Natural killer cell treated with Interleukin-12 subunit alpha and Interleukin-12 subunit beta and Interleukin-15 and Interleukin-18, amount 100 ng/mL, for 72 hours (primary cell): ENCODE results near the gene SNRNP200. TPM values are rescaled to one million over a fixed set of nuclear protein-coding genes. Genes with fewer than 3 reads are reported as not detected.

Experiments used
- ATAC-seq, 2 donors: fragments of 150-1000 bp; cut with Tn5 transposase in 1 of 2; sonication (Bioruptor Pico), chemical (Tn5 transposase) in 1 of 2; 2 replicates each; pipeline ENCODE4 v1.10.0; 2021
- DNase-seq: peaks from one replicate; pipeline ENCODE4 v3.0.0; 2022; ENCODE audit warnings: low spot score
- H3K27ac Mint-ChIP-seq, 2 donors: 1 replicate in 1 of 2; 2 replicates in 1 of 2; pipeline ENCODE4 v1.8.0; 2022; ENCODE audit warnings: mixed read lengths in 2 of 2, mild to moderate bottlenecking in 1 of 2, moderate library complexity in 1 of 2
- H3K27me3 Mint-ChIP-seq, 2 donors: 1 replicate in 1 of 2; 2 replicates in 1 of 2; pipeline ENCODE4 v1.8.0; 2022; ENCODE audit warnings: mixed read lengths in 2 of 2
- H3K36me3 Mint-ChIP-seq: one replicate; pipeline ENCODE4 v1.8.0; 2022; ENCODE audit warnings: mixed read lengths
- H3K4me1 Mint-ChIP-seq, 2 donors: 1 replicate in 1 of 2; 2 replicates in 1 of 2; pipeline ENCODE4 v1.8.0; 2022; ENCODE audit warnings: low read depth in 2 of 2, mixed read lengths in 2 of 2, mild to moderate bottlenecking in 1 of 2
- H3K4me3 Mint-ChIP-seq: one replicate; pipeline ENCODE4 v1.8.0; 2022; ENCODE audit warnings: mixed read lengths
- H3K9me3 Mint-ChIP-seq: 2 replicates; pipeline ENCODE4 v1.8.0; 2022; ENCODE audit warnings: mixed read lengths
- total RNA-seq, 2 donors: library from RNA; stranded (reverse); gene quantifications; one replicate each; pipeline ENCODE4 v1.2.3, GENCODE V29; 2022

SNRNP200 gene
- total RNA-seq, 2 donors from 2014 or later: 166 to 201 TPM

DNA sequence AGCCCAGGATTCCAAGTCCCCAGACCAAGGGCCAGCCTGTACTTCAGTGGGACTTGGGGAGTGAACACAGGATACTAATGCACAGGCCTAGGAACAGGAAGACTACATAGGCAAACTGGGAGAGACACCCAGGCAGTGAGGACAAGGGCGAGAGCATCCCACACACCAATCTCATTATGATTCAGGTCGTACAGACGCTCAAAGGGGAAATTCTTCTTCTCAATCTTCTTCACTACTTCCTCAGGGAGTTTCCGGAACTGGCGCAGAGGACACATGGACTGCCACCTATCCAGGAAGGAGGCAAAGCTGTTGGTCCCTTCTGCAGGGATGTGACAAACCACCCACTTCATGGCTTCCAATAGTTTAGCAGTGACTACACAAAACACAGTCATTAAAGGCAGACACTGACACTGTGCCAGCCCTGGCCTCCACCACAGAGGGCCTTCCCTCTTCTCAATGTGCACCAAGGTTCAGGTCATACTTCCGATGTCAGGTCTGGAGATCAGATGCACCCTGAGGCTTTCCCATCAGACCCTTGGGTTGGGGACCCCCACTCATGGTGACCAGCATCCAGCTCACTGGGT lies 18.0 kb downstream of the SNRNP200 start:
- H3K27ac Mint-ChIP-seq: peak overlapping the region in 1 of 2 donors; percentile 10
- no peak overlapping the region for H3K4me3 Mint-ChIP-seq
- no peaks in the 10 kb centered on the region for H3K9me3 Mint-ChIP-seq
- H3K27me3 Mint-ChIP-seq: no peaks in the 10 kb centered on the region
- peaks cover 26% of the 10 kb centered on the region for H3K36me3 Mint-ChIP-seq
- H3K4me1 Mint-ChIP-seq: peaks cover 0 to 13% of the 10 kb centered on the region in 2 donors
- ATAC-seq (no peak), DNase-seq (no peak)

- Mint-ChIP-seq H3K4me3 (no peak overlapping the region), H3K9me3 (no peaks in the 10 kb centered on the region), H3K4me1 (peaks cover 0 to 4% of the 10 kb centered on the region in 2 donors), H3K27ac (no peak overlapping the region), H3K27me3 (no peaks in the 10 kb centered on the region), H3K36me3 (peaks cover 14% of the 10 kb centered on the region)
- peak in 1 of 2 donors; percentile 5 for ATAC-seq
- DNase-seq: no peak
Observed at GRCh38 chr2:96276787-96277499, 28.4 kb downstream of the SNRNP200 start.

DNA sequence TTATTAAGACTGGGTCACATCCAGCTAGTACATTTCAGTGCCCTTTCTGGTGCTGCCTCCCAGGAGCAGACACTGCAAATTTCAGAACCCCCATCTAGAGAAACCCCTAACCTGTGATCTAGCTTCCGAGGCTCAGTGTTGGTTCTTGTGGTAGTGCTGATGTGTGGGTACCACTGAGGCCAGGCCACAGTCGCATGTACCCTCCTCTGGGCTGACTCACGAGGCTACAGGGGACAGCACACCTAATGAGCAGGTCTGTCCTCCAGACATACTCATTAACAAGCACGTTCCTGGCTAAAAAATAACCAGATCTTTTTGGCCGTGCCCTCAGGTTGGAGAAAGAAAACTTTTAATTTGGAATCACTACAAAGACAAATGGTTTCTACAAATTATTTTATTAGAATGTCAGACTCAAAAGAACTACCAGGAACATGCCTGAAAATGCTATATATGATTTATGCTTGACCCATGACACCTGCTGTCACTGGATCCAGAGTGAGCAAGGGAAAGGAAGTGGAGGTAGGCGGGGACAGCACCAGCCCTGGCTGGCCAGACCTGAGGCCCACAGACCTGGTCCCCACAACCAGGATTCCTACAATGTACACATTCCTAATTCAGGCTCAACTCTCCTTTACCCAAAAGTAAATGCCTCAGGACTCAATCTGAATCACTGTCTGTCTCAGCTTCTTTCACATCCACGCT lies 30.8 kb downstream of the SNRNP200 start:
- Mint-ChIP-seq H3K36me3 (peaks cover 8% of the 10 kb centered on the region), H3K4me3 (no peak overlapping the region)

GRCh38 chr2:96273763-96274162 lies 31.6 kb downstream of the SNRNP200 start:
- no peak overlapping the region for H3K27ac Mint-ChIP-seq
- no peaks in the 10 kb centered on the region for H3K27me3 Mint-ChIP-seq
- DNase-seq (no peak), ATAC-seq (no peak)
- no peak overlapping the region for H3K4me3 Mint-ChIP-seq
- peaks cover 3% of the 10 kb centered on the region in 2 donors for H3K4me1 Mint-ChIP-seq
- H3K9me3 Mint-ChIP-seq: no peaks in the 10 kb centered on the region
- peaks cover 7% of the 10 kb centered on the region for H3K36me3 Mint-ChIP-seq

More for the DNA sequence above, 30.8 kb downstream of the SNRNP200 start:
- no peak for ATAC-seq
- H3K9me3 Mint-ChIP-seq: no peaks in the 10 kb centered on the region
- no peak for DNase-seq
- no peaks in the 10 kb centered on the region for H3K27me3 Mint-ChIP-seq
- peak overlapping the region in 1 of 2 donors; percentile 24 for H3K27ac Mint-ChIP-seq
- no peaks in the 10 kb centered on the region for H3K4me1 Mint-ChIP-seq

DNA sequence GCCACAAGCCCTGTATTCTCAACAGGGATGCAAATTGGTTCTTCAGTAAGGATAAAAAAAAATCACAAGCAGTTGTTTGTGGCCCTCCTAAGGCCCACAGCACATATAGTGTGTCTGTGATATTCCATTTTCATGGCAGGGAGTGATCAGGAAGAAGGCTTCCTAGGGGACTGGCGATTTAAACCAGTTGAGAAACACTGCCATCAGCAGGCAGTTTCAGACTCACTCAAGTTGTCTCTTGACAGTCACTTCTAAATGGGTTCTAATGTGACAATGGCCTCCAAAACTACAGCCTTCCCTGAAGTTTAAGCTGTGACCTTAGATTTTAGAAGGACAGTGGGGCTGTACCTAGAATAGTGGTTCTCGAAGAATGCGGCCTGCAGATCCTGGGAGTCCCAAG lies 33.4 kb downstream of the SNRNP200 start:
- no peaks in the 10 kb centered on the region for H3K27me3 Mint-ChIP-seq
- no peak overlapping the region for H3K4me3 Mint-ChIP-seq
- no peak for DNase-seq
- H3K9me3 Mint-ChIP-seq: no peaks in the 10 kb centered on the region
- no peak for ATAC-seq
- H3K36me3 Mint-ChIP-seq: peaks cover 16% of the 10 kb centered on the region
- H3K4me1 Mint-ChIP-seq: peaks cover 18 to 19% of the 10 kb centered on the region in 2 donors
- H3K27ac Mint-ChIP-seq: peak overlapping the region in 1 of 2 donors; percentile 26

DNA sequence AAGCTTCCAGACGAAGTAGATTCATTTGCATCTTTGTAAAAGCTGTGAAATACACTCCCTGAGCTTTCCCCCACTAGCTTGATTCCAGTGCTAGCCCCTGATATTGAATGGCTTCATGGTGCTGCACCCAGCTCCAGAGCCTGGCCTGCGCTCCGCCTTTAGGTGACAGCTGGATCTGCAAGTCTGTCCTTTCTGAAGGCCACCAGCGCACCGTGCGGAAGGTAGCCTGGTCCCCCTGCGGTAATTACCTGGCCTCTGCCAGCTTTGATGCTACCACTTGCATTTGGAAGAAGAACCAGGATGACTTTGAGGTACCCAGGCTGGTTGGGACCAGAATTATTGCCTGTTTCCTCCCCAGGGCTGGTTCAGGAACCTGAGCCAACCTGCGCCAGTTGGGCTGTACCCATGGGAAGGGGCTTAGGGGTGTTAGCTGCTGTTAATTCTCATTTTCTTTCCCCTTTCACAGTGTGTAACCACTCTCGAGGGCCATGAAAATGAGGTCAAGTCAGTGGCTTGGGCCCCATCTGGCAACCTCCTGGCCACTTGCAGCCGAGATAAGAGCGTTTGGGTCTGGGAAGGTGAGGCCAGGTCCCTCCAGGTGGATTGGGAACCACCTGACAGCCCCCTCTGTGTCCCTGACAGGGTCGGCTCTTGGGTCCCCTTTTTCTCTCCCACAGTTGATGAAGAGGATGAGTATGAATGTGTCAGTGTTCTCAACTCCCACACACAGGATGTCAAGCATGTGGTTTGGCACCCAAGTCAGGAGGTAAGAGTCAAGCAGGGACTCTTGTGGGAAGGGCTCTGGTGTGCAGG lies 38.0 kb downstream of the SNRNP200 start:
- ATAC-seq: peak in 1 of 2 donors; percentile 47

GRCh38 chr2:96265840-96266679 lies 39.3 kb downstream of the SNRNP200 start, which contains the start of the genes CIAO1 and TMEM127:
Gene CIAO1, plus strand, starts transcription at chr2:96266225. Its CDS starts 126 bp downstream, at chr2:96266351.
Gene TMEM127, minus strand, starts transcription at chr2:96265997. Its CDS starts 616 bp downstream, at chr2:96265381.
- ATAC-seq: peak; percentile 96 to 98
- Mint-ChIP-seq H3K27me3 (no peaks in the 10 kb centered on the region), H3K9me3 (no peaks in the 10 kb centered on the region), H3K36me3 (peaks cover 25% of the 10 kb centered on the region), H3K27ac (peak within 1 kb of the TSS; percentile 88 to 94), H3K4me1 (peaks cover 40 to 43% of the 10 kb centered on the region in 2 donors), H3K4me3 (peak within 1 kb of the TSS; percentile 98)
- peak; percentile 100 for DNase-seq

More for the DNA sequence above, 38.0 kb downstream of the SNRNP200 start:
- H3K4me3 Mint-ChIP-seq: peak overlapping the region; percentile 98
- H3K9me3 Mint-ChIP-seq: no peaks in the 10 kb centered on the region
- H3K27ac Mint-ChIP-seq: peak overlapping the region; percentile 88 to 94
- peak; percentile 66 for DNase-seq
- no peaks in the 10 kb centered on the region for H3K27me3 Mint-ChIP-seq
- H3K36me3 Mint-ChIP-seq: peaks cover 25% of the 10 kb centered on the region
- peaks cover 37 to 39% of the 10 kb centered on the region in 2 donors for H3K4me1 Mint-ChIP-seq

GRCh38 chr2:96265349-96265839 lies 40.0 kb downstream of the SNRNP200 start:
- Mint-ChIP-seq H3K36me3 (peaks cover 25% of the 10 kb centered on the region), H3K27ac (peak overlapping the region in 1 of 2 donors; percentile 88), H3K4me3 (peak overlapping the region; percentile 98), H3K27me3 (no peaks in the 10 kb centered on the region), H3K4me1 (peaks cover 47 to 49% of the 10 kb centered on the region in 2 donors), H3K9me3 (no peaks in the 10 kb centered on the region)
- DNase-seq (peak; percentile 70), ATAC-seq (peak; percentile 20 to 21)

GRCh38 chr2:96264656-96265348 lies 40.5 kb downstream of the SNRNP200 start:
- ATAC-seq: no peak
- Mint-ChIP-seq H3K4me3 (peak overlapping the region; percentile 98), H3K9me3 (no peaks in the 10 kb centered on the region), H3K4me1 (peaks cover 49 to 53% of the 10 kb centered on the region in 2 donors), H3K36me3 (peaks cover 25% of the 10 kb centered on the region), H3K27me3 (no peaks in the 10 kb centered on the region), H3K27ac (peak overlapping the region; percentile 32 to 88)
- DNase-seq: no peak

DNA sequence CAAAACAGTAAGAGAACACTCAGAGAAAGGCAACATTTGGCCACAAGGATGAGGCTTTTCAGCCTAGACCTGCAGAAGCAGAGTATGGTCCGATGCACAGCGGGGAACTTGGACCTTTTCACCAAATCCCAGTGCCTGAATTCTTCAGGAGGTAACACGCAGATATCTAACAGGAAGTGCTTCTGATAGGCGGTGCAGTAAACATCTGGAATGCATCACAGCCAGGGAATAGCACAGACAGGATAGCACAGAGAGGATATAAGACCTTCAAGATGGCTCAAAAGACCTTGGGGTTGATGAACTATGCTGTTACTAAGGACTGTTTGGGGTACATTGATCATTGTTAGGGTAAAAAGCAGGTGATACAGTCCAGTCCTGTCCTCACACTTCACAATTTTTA lies 41.3 kb downstream of the SNRNP200 start:
- peaks cover 56 to 61% of the 10 kb centered on the region in 2 donors for H3K4me1 Mint-ChIP-seq
- DNase-seq (no peak), ATAC-seq (no peak)
- peak overlapping the region; percentile 32 to 88 for H3K27ac Mint-ChIP-seq
- no peaks in the 10 kb centered on the region for H3K9me3 Mint-ChIP-seq
- H3K27me3 Mint-ChIP-seq: no peaks in the 10 kb centered on the region
- peak overlapping the region; percentile 98 for H3K4me3 Mint-ChIP-seq
- H3K36me3 Mint-ChIP-seq: peaks cover 24% of the 10 kb centered on the region

DNA sequence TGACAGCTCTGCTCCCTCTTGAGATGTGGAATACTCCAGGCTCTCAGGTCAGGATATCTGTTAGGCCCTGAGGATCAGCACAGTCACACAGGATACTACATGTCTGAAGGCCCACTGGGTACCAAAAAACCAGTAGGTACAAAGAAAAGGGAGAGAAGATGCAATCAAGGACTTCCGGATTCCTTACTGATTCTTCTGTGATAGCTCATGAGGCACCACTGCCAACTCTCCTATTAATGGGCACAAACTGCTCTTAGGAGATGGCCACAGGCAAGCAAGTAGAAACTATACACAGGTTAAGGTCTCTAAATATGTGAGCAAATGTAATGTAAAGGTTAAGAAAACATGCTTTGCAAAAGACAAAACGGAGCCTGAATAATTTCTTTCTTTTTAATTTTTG lies 43.0 kb downstream of the SNRNP200 start:
- peak overlapping the region in 1 of 2 donors; percentile 29 for H3K27ac Mint-ChIP-seq
- no peak for DNase-seq
- no peaks in the 10 kb centered on the region for H3K9me3 Mint-ChIP-seq
- H3K4me3 Mint-ChIP-seq: no peak overlapping the region
- peaks cover 45 to 52% of the 10 kb centered on the region in 2 donors for H3K4me1 Mint-ChIP-seq
- H3K27me3 Mint-ChIP-seq: no peaks in the 10 kb centered on the region
- peaks cover 9% of the 10 kb centered on the region for H3K36me3 Mint-ChIP-seq
- ATAC-seq: no peak
